ENCODE measurements around the gene VWA3A. TPM values are rescaled to one million over a fixed set of nuclear protein-coding genes. Genes with fewer than 3 reads are reported as not detected.
A peak's percentile ranks its signal among the peaks of the same experiment; 100 is the strongest.

The VWA3A gene
- total RNA-seq, 1 experiment from 2014 or later, result not detected

DNA sequence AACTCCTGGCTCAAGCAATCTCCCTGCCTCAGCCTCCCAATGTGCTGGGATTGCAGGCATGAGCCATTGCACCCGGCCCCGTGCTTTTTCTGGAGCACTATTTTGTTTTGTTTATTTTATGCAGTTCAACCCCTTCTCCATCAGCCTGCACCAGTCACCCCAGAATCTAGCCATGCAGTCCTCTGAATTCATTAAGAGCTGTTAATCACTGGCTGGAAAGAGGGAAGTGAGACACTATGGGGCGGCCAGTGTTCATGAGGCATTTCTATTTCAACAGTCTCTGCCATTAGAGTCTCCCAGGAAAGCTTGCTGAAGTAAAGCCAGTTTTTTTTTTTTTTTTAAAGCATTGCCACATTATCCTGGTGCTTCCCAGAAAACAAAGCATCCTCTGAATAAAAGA, 1.7 kb downstream of the VWA3A start:
- H3K36me3 ChIP-seq (ENCODE audit: control insufficient read depth, insufficient read depth, low read length), result no peaks in the 10 kb centered on the region
- ChIA-PET CTCF (no interaction called here), POLR2A (interaction anchor here (0.7 kb wide), 1 partner anchor 95 kb away, joined by 3 read pairs; no protein-coding TSS in a partner anchor)
- ATAC-seq, result no peak
- H3K4me1 ChIP-seq (ENCODE audit: control insufficient read depth, insufficient read depth, low read length), result no peaks in the 10 kb centered on the region
- in situ Hi-C loops (cut with HindIII; ENCODE audit: low pct_unique_long_range_greater_than_20kb, low sequenced_read_pairs) (loop anchor here (25.0 kb wide), 1 partner anchor 93 kb away; no protein-coding TSS in a partner anchor), intact Hi-C loops (cut with micrococcal nuclease; ENCODE audit: unreplicated experiment) (no loop called here)
- no peaks in the 10 kb centered on the region for H3K9me3 ChIP-seq (ENCODE audit: control insufficient read depth, insufficient read depth, low read depth, low read length)
- no peaks in the 10 kb centered on the region for H3K27me3 ChIP-seq (ENCODE audit: control insufficient read depth, insufficient read depth, low read length)
- H3K4me3 ChIP-seq (ENCODE audit: low read depth in 2 of 2, low read length in 2 of 2), result no peak overlapping the region
- DNase-seq (ENCODE audit: low read depth, low spot score), result no peak
- BruUV-seq (replicated peaks), result no TSS peak
- TF ChIP-seq SIN3A (IDR thresholded peaks at IDR 0.05; ENCODE audit: borderline replicate concordance, insufficient read depth, low read depth, low read length), result no peak
- TF ChIP-seq, protein P1, sequence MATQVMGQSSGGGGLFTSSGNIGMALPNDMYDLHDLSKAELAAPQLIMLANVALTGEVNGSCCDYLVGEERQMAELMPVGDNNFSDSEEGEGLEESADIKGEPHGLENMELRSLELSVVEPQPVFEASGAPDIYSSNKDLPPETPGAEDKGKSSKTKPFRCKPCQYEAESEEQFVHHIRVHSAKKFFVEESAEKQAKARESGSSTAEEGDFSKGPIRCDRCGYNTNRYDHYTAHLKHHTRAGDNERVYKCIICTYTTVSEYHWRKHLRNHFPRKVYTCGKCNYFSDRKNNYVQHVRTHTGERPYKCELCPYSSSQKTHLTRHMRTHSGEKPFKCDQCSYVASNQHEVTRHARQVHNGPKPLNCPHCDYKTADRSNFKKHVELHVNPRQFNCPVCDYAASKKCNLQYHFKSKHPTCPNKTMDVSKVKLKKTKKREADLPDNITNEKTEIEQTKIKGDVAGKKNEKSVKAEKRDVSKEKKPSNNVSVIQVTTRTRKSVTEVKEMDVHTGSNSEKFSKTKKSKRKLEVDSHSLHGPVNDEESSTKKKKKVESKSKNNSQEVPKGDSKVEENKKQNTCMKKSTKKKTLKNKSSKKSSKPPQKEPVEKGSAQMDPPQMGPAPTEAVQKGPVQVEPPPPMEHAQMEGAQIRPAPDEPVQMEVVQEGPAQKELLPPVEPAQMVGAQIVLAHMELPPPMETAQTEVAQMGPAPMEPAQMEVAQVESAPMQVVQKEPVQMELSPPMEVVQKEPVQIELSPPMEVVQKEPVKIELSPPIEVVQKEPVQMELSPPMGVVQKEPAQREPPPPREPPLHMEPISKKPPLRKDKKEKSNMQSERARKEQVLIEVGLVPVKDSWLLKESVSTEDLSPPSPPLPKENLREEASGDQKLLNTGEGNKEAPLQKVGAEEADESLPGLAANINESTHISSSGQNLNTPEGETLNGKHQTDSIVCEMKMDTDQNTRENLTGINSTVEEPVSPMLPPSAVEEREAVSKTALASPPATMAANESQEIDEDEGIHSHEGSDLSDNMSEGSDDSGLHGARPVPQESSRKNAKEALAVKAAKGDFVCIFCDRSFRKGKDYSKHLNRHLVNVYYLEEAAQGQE (IDR thresholded peaks at IDR 0.05; ENCODE audit: insufficient read depth in 1 of 2, low read depth in 2 of 2, low read length in 1 of 2), result no peak
- TF ChIP-seq, protein P2, sequence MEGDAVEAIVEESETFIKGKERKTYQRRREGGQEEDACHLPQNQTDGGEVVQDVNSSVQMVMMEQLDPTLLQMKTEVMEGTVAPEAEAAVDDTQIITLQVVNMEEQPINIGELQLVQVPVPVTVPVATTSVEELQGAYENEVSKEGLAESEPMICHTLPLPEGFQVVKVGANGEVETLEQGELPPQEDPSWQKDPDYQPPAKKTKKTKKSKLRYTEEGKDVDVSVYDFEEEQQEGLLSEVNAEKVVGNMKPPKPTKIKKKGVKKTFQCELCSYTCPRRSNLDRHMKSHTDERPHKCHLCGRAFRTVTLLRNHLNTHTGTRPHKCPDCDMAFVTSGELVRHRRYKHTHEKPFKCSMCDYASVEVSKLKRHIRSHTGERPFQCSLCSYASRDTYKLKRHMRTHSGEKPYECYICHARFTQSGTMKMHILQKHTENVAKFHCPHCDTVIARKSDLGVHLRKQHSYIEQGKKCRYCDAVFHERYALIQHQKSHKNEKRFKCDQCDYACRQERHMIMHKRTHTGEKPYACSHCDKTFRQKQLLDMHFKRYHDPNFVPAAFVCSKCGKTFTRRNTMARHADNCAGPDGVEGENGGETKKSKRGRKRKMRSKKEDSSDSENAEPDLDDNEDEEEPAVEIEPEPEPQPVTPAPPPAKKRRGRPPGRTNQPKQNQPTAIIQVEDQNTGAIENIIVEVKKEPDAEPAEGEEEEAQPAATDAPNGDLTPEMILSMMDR (IDR thresholded peaks at IDR 0.05), result no peak
- TF ChIP-seq POLR2AphosphoS5 (IDR thresholded peaks at IDR 0.05; ENCODE audit: low read depth, low read length), result no peak
- TF ChIP-seq TCF7L2 (IDR thresholded peaks at IDR 0.05; ENCODE audit: low read depth, low read length), result no peak
- H3K27ac ChIP-seq (ENCODE audit: low read length), result no peak overlapping the region

DNA sequence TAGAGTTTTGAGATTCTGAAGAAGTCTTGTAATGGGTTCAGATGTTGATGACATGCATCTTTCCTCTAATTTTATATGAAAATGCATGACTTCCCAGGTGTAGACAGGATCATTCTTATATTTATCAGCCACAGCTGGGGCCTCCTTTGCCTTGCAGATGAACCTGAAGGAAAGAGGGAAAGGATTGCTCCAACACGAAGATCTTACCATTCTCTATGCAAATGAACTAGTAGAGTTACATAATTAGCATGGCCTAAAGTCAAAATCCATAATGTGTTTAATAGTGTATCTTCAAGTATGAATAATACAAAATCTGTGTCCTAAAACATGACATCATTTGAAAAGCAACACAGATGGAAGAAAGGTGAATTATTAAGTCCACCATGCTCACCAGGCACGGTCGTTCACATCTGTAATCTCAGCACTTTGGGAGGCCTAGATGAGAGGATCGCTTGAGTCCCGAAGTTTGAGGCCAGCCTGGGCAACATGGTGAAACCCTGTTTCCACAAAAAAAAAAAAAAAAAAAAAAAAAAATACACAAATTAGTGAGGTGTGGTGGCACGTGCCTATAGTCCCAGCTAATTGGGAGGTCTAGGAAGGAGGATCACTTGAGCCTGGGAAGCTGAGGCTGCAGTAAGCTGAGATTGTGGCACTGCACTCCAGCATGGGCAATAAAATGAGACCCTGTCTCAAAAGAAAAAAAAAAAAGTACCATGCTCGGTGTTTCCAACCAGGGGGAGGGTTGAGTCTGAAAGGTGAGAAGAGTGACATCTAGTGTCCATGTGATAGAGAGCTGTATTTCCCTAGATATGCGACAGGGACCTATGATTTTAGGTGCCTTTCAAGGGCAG, 6.3 kb downstream of the VWA3A start:
- BruUV-seq (replicated peaks), result no TSS peak
- POLR2A ChIA-PET, result interaction anchor here (0.6 kb wide), 1 partner anchor 90 kb away, joined by 3 read pairs; no protein-coding TSS in a partner anchor
- Histone ChIP-seq H3K4me3 (ENCODE audit: low read depth in 2 of 2, low read length in 2 of 2) (peak overlapping the region in 1 of 2 experiments; percentile 44; a peak in 2 of 4 replicates), H3K4me1 (ENCODE audit: control insufficient read depth, insufficient read depth, low read length) (no peaks in the 10 kb centered on the region), H3K27me3 (ENCODE audit: control insufficient read depth, insufficient read depth, low read length) (no peaks in the 10 kb centered on the region), H3K36me3 (ENCODE audit: control insufficient read depth, insufficient read depth, low read length) (no peaks in the 10 kb centered on the region), H3K27ac (ENCODE audit: low read length) (no peak overlapping the region), H3K9me3 (ENCODE audit: control insufficient read depth, insufficient read depth, low read depth, low read length) (no peaks in the 10 kb centered on the region)
- intact Hi-C loops (cut with micrococcal nuclease; ENCODE audit: unreplicated experiment) (loop anchor here (5.0 kb wide), 1 partner anchor 89 kb away; no protein-coding TSS in a partner anchor), in situ Hi-C loops (cut with HindIII; ENCODE audit: low pct_unique_long_range_greater_than_20kb, low sequenced_read_pairs) (loop anchor here (25.0 kb wide), 1 partner anchor 89 kb away; no protein-coding TSS in a partner anchor)
- DNase-seq (ENCODE audit: low read depth, low spot score), result peak; percentile 41
- TF ChIP-seq, protein P2 (IDR thresholded peaks at IDR 0.05), result peak; percentile 85
- TF ChIP-seq, protein P1 (IDR thresholded peaks at IDR 0.05; ENCODE audit: insufficient read depth in 1 of 2, low read depth in 2 of 2, low read length in 1 of 2), result no peak
- no peak for TF ChIP-seq SIN3A (IDR thresholded peaks at IDR 0.05; ENCODE audit: borderline replicate concordance, insufficient read depth, low read depth, low read length)
- CTCF ChIA-PET, result interaction anchor here (0.6 to 1.9 kb wide), 13 partner anchors 16 to 188 kb away, joined by 3 to 15 read pairs (median 5); no protein-coding TSS in a partner anchor
- ATAC-seq, result peak; percentile 95

Measured in Panc1 (cell line).